ENCODE results near the gene ELK1.

The ELK1 gene

DNA sequence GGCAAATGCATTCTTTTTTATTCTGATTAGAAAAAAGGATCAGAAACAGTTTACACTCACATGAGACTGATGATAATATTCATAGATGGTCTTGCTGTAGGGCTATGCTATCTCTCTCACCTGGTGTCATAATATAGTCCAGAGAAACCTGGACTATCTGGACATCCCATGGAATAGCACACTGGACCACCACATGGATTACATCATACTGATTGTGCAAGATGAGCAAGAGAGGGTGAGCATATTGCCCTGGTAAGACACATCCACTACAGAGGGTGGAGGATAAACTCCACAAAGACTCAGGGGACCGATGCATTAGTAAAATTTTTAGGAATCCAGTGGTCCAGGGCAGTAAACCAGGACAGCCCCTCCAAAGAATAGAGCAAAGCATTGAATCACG is 38.9 kb downstream of the ELK1 start:
- TF ChIP-seq, protein P1, sequence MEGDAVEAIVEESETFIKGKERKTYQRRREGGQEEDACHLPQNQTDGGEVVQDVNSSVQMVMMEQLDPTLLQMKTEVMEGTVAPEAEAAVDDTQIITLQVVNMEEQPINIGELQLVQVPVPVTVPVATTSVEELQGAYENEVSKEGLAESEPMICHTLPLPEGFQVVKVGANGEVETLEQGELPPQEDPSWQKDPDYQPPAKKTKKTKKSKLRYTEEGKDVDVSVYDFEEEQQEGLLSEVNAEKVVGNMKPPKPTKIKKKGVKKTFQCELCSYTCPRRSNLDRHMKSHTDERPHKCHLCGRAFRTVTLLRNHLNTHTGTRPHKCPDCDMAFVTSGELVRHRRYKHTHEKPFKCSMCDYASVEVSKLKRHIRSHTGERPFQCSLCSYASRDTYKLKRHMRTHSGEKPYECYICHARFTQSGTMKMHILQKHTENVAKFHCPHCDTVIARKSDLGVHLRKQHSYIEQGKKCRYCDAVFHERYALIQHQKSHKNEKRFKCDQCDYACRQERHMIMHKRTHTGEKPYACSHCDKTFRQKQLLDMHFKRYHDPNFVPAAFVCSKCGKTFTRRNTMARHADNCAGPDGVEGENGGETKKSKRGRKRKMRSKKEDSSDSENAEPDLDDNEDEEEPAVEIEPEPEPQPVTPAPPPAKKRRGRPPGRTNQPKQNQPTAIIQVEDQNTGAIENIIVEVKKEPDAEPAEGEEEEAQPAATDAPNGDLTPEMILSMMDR (conservative IDR thresholded peaks at IDR 0.05; ENCODE audit: low read length) = no peak
- no peak for TF ChIP-seq EZH2phosphoT487 (IDR thresholded peaks at IDR 0.05; ENCODE audit: borderline replicate concordance)
- Histone ChIP-seq H3K4me1 (ENCODE audit: insufficient read depth, low read length, poor library complexity, severe bottlenecking) (no peaks in the 10 kb centered on the region), H3K36me3 (ENCODE audit: insufficient read depth, low read length) (no peaks in the 10 kb centered on the region), H3K4me2 (ENCODE audit: low read depth, low read length, poor library complexity, severe bottlenecking) (no peak overlapping the region), H3K9me3 (ENCODE audit: insufficient read depth, low read depth, low read length) (no peaks in the 10 kb centered on the region), H3K9me2 (replicated peaks; ENCODE audit: low read depth, low read length) (no peaks in the 10 kb centered on the region), H2AFZ (ENCODE audit: low read length) (no peak overlapping the region), H3K9ac (ENCODE audit: low read depth, low read length, poor library complexity, severe bottlenecking) (no peak overlapping the region), H3K27me3 (ENCODE audit: insufficient read depth, low read length, poor library complexity, severe bottlenecking) (no peaks in the 10 kb centered on the region), H3K79me2 (ENCODE audit: insufficient read depth, low read length) (no peaks in the 10 kb centered on the region), H3F3A (ENCODE audit: low read depth) (no peaks in the 10 kb centered on the region), H4K20me1 (ENCODE audit: insufficient read depth, low read length, poor library complexity, severe bottlenecking) (no peaks in the 10 kb centered on the region), H3K4me3 (ENCODE audit: low read length, poor library complexity, severe bottlenecking) (no peak overlapping the region)

DNA sequence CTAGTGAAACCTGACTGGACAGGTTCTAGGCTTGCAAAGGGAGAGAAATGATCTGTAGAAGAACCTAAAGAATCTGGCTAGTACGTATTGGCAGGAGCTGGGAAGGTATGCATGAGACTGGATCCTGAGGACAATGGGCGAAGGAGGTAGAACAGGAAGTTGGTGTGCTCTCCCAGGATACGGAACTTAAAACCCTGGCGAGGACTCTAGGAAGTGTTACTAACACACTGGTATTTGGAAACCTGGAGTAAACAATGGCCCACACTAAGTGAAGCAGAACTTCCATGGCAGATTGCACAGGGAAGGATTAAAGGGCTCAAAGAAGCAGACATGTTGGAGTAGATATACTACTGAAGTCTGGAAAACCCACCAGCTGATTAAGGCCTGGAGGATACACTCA is 39.9 kb downstream of the ELK1 start:
- H3K9me2 ChIP-seq (replicated peaks; ENCODE audit: low read depth, low read length) = no peaks in the 10 kb centered on the region
- no peak overlapping the region for H3K4me3 ChIP-seq (ENCODE audit: low read length, poor library complexity, severe bottlenecking)
- H3K9me3 ChIP-seq (ENCODE audit: insufficient read depth, low read depth, low read length) = no peaks in the 10 kb centered on the region
- H3K4me1 ChIP-seq (ENCODE audit: insufficient read depth, low read length, poor library complexity, severe bottlenecking) = no peaks in the 10 kb centered on the region
- no peak overlapping the region for H3K9ac ChIP-seq (ENCODE audit: low read depth, low read length, poor library complexity, severe bottlenecking)
- no peaks in the 10 kb centered on the region for H3K36me3 ChIP-seq (ENCODE audit: insufficient read depth, low read length)
- no peaks in the 10 kb centered on the region for H3K79me2 ChIP-seq (ENCODE audit: insufficient read depth, low read length)
- no peak for TF ChIP-seq EZH2phosphoT487 (IDR thresholded peaks at IDR 0.05; ENCODE audit: borderline replicate concordance)
- TF ChIP-seq, protein P1 (conservative IDR thresholded peaks at IDR 0.05; ENCODE audit: low read length) = no peak
- H3K27me3 ChIP-seq (ENCODE audit: insufficient read depth, low read length, poor library complexity, severe bottlenecking) = no peaks in the 10 kb centered on the region
- no peak overlapping the region for H3K4me2 ChIP-seq (ENCODE audit: low read depth, low read length, poor library complexity, severe bottlenecking)
- H2AFZ ChIP-seq (ENCODE audit: low read length) = no peak overlapping the region
- H4K20me1 ChIP-seq (ENCODE audit: insufficient read depth, low read length, poor library complexity, severe bottlenecking) = no peaks in the 10 kb centered on the region
- H3F3A ChIP-seq (ENCODE audit: low read depth) = no peaks in the 10 kb centered on the region

DNA sequence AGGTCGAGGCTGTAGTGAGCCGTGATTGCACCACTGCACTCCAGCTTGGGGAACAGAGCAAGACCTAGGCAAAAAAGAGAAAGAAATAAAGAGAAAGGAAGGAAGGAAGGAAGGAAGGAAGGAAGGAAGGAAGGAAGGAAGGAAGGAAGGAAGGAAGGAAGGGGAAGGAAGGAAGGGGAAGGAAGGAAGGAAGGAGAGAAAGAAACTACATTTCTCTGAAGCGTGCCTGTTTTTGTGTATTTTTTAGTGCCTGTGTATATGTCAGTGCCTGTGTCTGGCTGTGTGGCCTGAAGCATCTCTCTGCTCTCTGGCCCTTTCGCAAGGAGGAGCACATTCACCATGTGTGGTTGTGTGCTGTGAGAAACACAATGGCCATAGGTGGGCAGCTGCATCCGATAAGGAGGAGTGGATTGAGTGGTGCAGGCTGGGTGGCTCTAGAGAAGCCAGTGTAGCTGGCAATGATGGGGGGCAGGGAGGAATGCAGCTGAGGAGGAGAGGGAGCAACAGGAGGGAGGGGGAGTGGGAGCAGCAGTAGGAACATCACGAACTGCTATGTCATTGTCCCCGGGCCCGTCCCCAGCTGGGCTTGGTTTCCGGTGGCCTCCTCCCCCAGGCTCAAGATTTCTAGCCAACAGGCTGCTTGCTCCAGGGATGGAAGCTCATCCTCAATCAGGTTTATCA is 42.1 kb downstream of the ELK1 start:
- Histone ChIP-seq H3K4me1 (ENCODE audit: insufficient read depth, low read length, poor library complexity, severe bottlenecking) (no peaks in the 10 kb centered on the region), H3K4me3 (ENCODE audit: low read length, poor library complexity, severe bottlenecking) (no peak overlapping the region), H3K9me2 (replicated peaks; ENCODE audit: low read depth, low read length) (no peaks in the 10 kb centered on the region), H3F3A (ENCODE audit: low read depth) (no peaks in the 10 kb centered on the region), H3K9me3 (ENCODE audit: insufficient read depth, low read depth, low read length) (no peaks in the 10 kb centered on the region), H3K9ac (ENCODE audit: low read depth, low read length, poor library complexity, severe bottlenecking) (no peak overlapping the region), H2AFZ (ENCODE audit: low read length) (no peak overlapping the region), H4K20me1 (ENCODE audit: insufficient read depth, low read length, poor library complexity, severe bottlenecking) (no peaks in the 10 kb centered on the region), H3K36me3 (ENCODE audit: insufficient read depth, low read length) (no peaks in the 10 kb centered on the region), H3K27me3 (ENCODE audit: insufficient read depth, low read length, poor library complexity, severe bottlenecking) (no peaks in the 10 kb centered on the region), H3K4me2 (ENCODE audit: low read depth, low read length, poor library complexity, severe bottlenecking) (no peak overlapping the region), H3K79me2 (ENCODE audit: insufficient read depth, low read length) (no peaks in the 10 kb centered on the region)
- TF ChIP-seq, protein P1 (conservative IDR thresholded peaks at IDR 0.05; ENCODE audit: low read length) = no peak
- no peak for TF ChIP-seq EZH2phosphoT487 (IDR thresholded peaks at IDR 0.05; ENCODE audit: borderline replicate concordance)

All from Loucy (cell line).